Osteocyte (in vitro differentiated cells): ENCODE results near the gene DYNC2H1. TPM values are rescaled to one million over a fixed set of nuclear protein-coding genes. Genes with fewer than 3 reads are reported as not detected.

Experiments used
- DNase-seq: peaks from one replicate; pipeline ENCODE4 v3.0.0; 2021; ENCODE audit warnings: mixed read lengths; ENCODE audit not compliant: unreplicated experiment; ENCODE audit errors: extremely low spot score
- H3K27ac Mint-ChIP-seq: one replicate; pipeline ENCODE4 v1.8.0; 2021; ENCODE audit warnings: mild to moderate bottlenecking, mixed read lengths; ENCODE audit not compliant: unreplicated experiment
- H3K27me3 Mint-ChIP-seq: one replicate; pipeline ENCODE4 v1.8.0; 2021; ENCODE audit warnings: mixed read lengths; ENCODE audit not compliant: unreplicated experiment
- H3K36me3 Mint-ChIP-seq: one replicate; pipeline ENCODE4 v1.8.0; 2021; ENCODE audit warnings: mixed read lengths; ENCODE audit not compliant: unreplicated experiment
- H3K4me1 Mint-ChIP-seq: one replicate; pipeline ENCODE4 v1.8.0; 2021; ENCODE audit warnings: mixed read lengths; ENCODE audit not compliant: unreplicated experiment
- H3K4me3 Mint-ChIP-seq: one replicate; pipeline ENCODE4 v1.8.0; 2021; ENCODE audit warnings: mild to moderate bottlenecking, moderate library complexity, mixed read lengths; ENCODE audit not compliant: unreplicated experiment
- H3K9me3 Mint-ChIP-seq: one replicate; pipeline ENCODE4 v1.8.0; 2021; ENCODE audit warnings: mixed read lengths; ENCODE audit not compliant: unreplicated experiment
- CTCF ChIP-seq: fragments of 200-600 bp; sonication (generic); IDR thresholded peaks from 2 replicates; pipeline ENCODE4 v1.5.0; 2021; ENCODE audit warnings: antibody characterized with exemption, mild to moderate bottlenecking, moderate library complexity
- total RNA-seq: library from RNA; stranded (reverse); gene quantifications from 2 replicates; pipeline ENCODE4 v1.2.1, GENCODE V29; 2021

DYNC2H1 gene
- total RNA-seq, 1 donor from 2014 or later, result 23.4 TPM

DNA sequence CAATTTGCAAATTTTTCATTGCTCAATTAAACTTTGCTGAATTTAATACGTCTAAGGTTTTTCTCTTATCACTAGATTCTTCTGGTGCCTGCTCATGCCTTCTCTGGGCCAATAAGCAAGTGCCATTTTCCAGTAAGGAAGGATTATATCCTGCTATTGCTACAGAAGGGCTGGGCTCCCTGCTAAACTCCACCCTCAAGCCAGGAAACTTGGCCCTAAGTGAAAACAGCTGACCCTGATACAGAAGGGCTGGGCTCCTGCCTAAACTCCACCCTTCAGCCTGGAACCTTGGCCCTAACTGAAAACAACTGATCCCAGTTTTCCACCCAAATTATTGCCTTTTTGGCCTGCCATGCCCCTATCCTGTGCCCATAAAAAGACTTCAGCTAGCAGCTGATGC lies 385.3 kb downstream of the DYNC2H1 start:
- H3K4me3 Mint-ChIP-seq, result no peak overlapping the region
- H3K27ac Mint-ChIP-seq, result no peak overlapping the region
- TF ChIP-seq CTCF, result no peak
- H3K36me3 Mint-ChIP-seq, result no peaks in the 10 kb centered on the region
- no peaks in the 10 kb centered on the region for H3K4me1 Mint-ChIP-seq
- no peaks in the 10 kb centered on the region for H3K9me3 Mint-ChIP-seq
- H3K27me3 Mint-ChIP-seq, result no peaks in the 10 kb centered on the region
- DNase-seq, result no peak

DNA sequence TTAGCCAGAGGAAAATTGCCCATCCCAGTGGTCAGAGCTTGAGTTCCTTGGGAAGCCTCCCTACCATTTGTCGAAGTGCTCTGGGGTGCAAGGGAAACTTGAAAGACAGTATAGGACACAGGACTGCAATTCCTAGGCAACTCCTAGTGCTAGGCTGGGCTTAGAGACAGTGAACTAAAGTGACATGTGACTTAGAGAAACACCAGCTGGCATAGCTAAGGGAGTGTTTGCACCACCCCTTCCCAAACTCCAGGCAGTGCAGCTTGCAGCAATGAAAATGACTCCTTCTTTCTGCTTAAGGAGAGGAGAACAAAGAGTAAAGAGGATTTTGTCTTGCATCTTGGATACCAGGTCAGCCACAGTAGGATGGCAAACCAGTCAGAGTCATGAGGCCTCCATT lies 388.0 kb downstream of the DYNC2H1 start:
- H3K36me3 Mint-ChIP-seq, result no peaks in the 10 kb centered on the region

GRCh38 chr11:103499710-103500340 lies 390.6 kb downstream of the DYNC2H1 start:
- Mint-ChIP-seq H3K9me3 (peaks cover 18% of the 10 kb centered on the region), H3K27ac (no peak overlapping the region), H3K36me3 (no peaks in the 10 kb centered on the region), H3K27me3 (no peaks in the 10 kb centered on the region), H3K4me3 (no peak overlapping the region), H3K4me1 (no peaks in the 10 kb centered on the region)
- TF ChIP-seq CTCF, result no peak
- DNase-seq, result no peak

More for the DNA sequence above, 388.0 kb downstream of the DYNC2H1 start:
- no peak overlapping the region for H3K27ac Mint-ChIP-seq
- no peaks in the 10 kb centered on the region for H3K27me3 Mint-ChIP-seq
- peaks cover 11% of the 10 kb centered on the region for H3K9me3 Mint-ChIP-seq
- no peak overlapping the region for H3K4me3 Mint-ChIP-seq
- DNase-seq, result no peak
- no peak for TF ChIP-seq CTCF
- no peaks in the 10 kb centered on the region for H3K4me1 Mint-ChIP-seq

DNA sequence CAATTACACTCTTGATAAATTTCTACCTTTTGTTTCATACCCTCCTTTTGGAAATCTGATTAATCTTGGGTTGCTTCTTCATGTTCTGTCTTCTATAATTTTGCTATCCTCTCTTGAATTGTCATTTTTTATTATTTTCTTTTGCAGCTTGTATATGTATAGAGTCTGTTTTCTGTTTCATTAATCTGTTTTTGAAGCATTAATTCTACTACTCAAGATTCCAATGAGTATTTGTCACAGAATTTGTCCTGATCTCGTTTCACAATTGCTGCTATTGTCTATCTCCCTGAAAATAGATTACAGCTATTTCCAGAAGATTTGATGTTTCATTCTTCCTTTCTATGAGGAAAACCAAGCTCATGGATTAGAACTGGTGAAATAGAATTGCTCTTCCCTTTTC lies 406.1 kb downstream of the DYNC2H1 start:
- Mint-ChIP-seq H3K36me3 (no peaks in the 10 kb centered on the region), H3K27me3 (no peaks in the 10 kb centered on the region), H3K4me3 (no peak overlapping the region), H3K27ac (no peak overlapping the region), H3K9me3 (peaks cover 3% of the 10 kb centered on the region), H3K4me1 (no peaks in the 10 kb centered on the region)
- no peak for DNase-seq
- TF ChIP-seq CTCF, result no peak

DNA sequence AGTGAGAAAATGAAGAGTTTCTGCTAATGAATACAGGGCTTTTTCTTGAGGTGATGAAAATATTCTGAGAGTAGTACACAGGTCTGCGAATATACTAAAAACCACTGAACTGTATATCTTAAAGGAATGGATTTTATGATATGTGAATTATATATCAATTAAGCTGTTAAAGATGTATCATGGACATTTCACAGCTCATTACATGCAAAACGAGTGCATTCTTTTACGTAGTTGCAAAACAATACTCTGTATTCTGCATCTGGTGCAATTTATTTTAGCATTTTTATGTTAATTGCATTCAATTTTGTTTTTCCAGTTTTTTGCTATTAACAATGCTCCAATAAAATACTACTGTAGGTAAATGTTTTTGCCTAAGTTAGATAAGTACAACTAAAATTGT lies 411.6 kb downstream of the DYNC2H1 start:
- Mint-ChIP-seq H3K9me3 (peaks cover 9% of the 10 kb centered on the region), H3K27me3 (no peaks in the 10 kb centered on the region), H3K4me1 (peaks cover 11% of the 10 kb centered on the region), H3K4me3 (no peak overlapping the region), H3K36me3 (peaks cover 1% of the 10 kb centered on the region), H3K27ac (no peak overlapping the region)
- TF ChIP-seq CTCF, result no peak
- no peak for DNase-seq
